ENCODE measurements around the gene ABCG4.

Gene ABCG4

DNA sequence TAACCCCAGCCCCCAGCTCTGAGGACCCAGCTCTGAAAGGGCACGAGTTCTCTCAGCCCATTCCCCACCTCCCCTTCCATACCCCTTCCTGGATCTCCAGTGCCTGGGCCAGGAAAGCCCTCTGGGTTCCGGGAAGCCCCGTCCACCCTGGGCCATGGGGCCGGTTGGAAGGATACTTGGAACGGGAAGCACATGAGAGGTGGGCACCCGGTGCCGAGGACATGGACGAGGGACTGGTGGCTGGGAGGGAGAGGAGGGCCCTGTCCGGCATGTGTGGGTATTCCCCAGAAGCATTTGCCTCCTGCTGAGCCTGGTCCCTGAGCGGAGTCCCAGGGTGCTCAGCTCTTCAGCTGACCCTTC, 32.6 kb upstream of the ABCG4 start:
- no peak overlapping the region for H3K4me3 ChIP-seq (replicated peaks; ENCODE audit: low read depth, low read length)
- TF ChIP-seq, protein P1, sequence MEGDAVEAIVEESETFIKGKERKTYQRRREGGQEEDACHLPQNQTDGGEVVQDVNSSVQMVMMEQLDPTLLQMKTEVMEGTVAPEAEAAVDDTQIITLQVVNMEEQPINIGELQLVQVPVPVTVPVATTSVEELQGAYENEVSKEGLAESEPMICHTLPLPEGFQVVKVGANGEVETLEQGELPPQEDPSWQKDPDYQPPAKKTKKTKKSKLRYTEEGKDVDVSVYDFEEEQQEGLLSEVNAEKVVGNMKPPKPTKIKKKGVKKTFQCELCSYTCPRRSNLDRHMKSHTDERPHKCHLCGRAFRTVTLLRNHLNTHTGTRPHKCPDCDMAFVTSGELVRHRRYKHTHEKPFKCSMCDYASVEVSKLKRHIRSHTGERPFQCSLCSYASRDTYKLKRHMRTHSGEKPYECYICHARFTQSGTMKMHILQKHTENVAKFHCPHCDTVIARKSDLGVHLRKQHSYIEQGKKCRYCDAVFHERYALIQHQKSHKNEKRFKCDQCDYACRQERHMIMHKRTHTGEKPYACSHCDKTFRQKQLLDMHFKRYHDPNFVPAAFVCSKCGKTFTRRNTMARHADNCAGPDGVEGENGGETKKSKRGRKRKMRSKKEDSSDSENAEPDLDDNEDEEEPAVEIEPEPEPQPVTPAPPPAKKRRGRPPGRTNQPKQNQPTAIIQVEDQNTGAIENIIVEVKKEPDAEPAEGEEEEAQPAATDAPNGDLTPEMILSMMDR (IDR thresholded peaks at IDR 0.05; ENCODE audit: low read length, missing control alignments) = no peak

DNA sequence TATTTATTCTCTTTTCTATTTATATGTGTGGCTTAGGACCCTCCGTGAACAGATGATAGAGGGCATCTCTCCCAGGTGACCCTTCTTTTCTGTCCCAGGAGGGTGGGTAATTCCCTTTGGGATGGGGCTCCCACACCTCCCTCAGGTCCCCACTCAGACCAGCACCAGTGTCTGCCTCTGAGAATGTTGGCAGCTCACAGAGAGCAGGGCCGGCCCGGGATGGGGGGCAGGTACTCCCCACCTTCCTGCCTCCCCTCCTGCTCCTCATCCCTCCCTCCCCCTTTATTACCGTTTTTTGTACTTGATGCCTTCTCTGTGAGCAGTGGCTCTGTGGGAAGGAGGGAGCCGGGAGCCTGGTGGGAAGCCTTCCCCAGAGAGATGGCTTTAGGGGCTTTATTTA, 32.3 kb upstream of the ABCG4 start:
- TF ChIP-seq, protein P1 (IDR thresholded peaks at IDR 0.05; ENCODE audit: low read length, missing control alignments) = no peak
- H3K4me3 ChIP-seq (replicated peaks; ENCODE audit: low read depth, low read length) = no peak overlapping the region
- no peak for DNase-seq (ENCODE audit: low read depth)

More for the DNA sequence above, 32.6 kb upstream of the ABCG4 start:
- DNase-seq (ENCODE audit: low read depth) = no peak

DNA sequence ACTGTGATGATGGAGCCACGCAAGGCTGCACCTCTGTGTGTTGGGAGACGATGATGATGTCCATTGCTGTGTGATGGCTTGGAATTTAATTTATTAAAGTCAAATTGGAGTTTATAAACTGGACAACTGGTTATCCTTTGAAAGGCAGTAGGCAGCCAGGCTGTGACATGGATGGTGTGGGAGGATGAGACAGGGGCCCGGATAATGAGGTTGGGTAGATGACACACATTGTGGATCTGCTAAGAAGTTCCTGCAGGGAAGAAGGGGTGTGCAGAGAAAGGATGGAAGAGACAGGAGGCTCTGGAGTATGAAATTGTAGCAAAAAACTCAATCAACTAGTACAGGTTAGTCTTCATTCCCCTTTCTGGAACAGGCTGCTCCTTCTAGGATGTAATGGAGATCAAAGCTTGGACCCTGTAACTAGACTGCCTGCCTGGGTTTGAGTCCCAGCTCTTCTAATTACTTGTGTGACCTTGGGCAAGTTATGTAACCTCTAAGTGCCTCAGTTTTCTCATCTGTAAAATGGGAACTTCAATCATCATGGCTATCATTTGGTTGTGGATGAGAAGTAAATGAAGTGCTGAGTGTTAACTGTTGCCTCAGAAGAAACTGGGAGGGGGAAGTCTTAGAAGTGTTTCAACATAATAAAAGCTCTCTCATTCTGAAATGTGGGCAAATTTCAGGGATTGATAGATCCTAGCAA, 31.7 kb upstream of the ABCG4 start:
- H3K4me3 ChIP-seq (replicated peaks; ENCODE audit: low read depth, low read length) = no peak overlapping the region
- no peak for DNase-seq (ENCODE audit: low read depth)
- TF ChIP-seq, protein P1 (IDR thresholded peaks at IDR 0.05; ENCODE audit: low read length, missing control alignments) = no peak

DNA sequence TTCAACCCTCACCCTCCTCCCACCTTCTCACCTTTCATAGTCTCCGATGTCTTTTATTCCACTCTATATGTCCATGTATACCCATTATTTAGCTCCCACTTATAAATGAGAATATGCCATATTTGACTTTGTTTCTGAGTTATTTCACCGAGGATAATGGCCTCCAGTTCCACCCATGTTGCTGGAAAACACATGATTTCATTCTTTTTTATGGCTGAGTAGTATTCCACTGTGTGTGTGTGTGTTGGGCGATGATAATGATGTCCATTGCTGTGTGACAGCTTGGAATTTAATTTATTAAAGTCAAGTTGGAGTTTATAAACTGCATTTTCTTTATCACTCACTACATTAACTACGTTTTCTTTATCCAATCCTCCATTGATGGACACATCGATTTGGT, 30.6 kb upstream of the ABCG4 start:
- TF ChIP-seq, protein P1 (IDR thresholded peaks at IDR 0.05; ENCODE audit: low read length, missing control alignments) = no peak
- no peak for DNase-seq (ENCODE audit: low read depth)

DNA sequence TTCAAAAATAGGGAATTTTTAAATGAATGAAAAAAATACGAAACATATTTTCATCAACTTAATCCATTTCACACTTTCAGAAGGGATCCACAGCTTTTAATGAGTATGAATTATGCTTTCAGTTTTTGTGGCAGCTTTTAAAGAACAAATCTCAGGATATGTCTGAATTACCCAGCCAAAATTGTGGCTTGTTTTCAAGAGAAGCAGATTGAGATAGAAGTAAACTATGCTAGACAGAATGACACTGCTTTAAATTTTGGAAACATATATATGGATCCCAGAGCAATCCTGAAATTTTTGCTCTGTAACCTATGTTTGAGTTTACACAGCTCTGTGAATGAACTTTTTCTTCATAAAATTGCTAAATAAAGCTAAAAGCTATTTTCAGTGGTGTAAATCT, 29.9 kb upstream of the ABCG4 start:
- no peak for DNase-seq (ENCODE audit: low read depth)
- TF ChIP-seq, protein P1 (IDR thresholded peaks at IDR 0.05; ENCODE audit: low read length, missing control alignments) = no peak
- H3K4me3 ChIP-seq (replicated peaks; ENCODE audit: low read depth, low read length) = no peak overlapping the region

More for the DNA sequence above, 30.6 kb upstream of the ABCG4 start:
- H3K4me3 ChIP-seq (replicated peaks; ENCODE audit: low read depth, low read length) = no peak overlapping the region

DNA sequence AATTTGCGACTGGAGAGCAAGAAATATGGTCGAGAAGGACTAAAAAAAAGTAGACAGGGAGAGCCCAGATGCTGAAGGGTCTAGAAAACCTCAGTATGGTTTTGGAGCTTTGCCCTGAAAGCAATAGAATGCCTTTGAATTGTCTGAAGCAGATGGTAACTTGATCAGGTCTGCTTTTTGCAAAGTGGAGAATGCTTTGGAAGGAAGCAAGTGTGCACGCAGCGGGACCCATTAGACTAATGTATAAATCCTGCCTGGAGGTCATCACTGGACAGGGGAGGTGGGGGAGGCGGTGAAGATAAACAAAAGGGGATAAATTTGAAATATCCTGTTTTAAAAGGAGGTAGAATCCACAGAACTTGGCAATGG, 28.2 kb upstream of the ABCG4 start:
- TF ChIP-seq, protein P1 (IDR thresholded peaks at IDR 0.05; ENCODE audit: low read length, missing control alignments) = no peak
- peak overlapping the region; percentile 71 for H3K4me3 ChIP-seq (replicated peaks; ENCODE audit: low read depth, low read length)
- peak; percentile 28 for DNase-seq (ENCODE audit: low read depth)
